Measurements from ENCODE around the gene SLC35C1. TPM values are rescaled to one million over a fixed set of nuclear protein-coding genes. Genes with fewer than 3 reads are reported as not detected.
"Not testable (repeated sequence)": the region's sequence is repeated elsewhere in the genome, so short reads cannot be mapped to it uniquely, and the experiment has no call there.

SLC35C1 gene
- total RNA-seq, 4 donors from 2014 or later = under 0.01 to 12.7 (median 5.2) TPM

DNA sequence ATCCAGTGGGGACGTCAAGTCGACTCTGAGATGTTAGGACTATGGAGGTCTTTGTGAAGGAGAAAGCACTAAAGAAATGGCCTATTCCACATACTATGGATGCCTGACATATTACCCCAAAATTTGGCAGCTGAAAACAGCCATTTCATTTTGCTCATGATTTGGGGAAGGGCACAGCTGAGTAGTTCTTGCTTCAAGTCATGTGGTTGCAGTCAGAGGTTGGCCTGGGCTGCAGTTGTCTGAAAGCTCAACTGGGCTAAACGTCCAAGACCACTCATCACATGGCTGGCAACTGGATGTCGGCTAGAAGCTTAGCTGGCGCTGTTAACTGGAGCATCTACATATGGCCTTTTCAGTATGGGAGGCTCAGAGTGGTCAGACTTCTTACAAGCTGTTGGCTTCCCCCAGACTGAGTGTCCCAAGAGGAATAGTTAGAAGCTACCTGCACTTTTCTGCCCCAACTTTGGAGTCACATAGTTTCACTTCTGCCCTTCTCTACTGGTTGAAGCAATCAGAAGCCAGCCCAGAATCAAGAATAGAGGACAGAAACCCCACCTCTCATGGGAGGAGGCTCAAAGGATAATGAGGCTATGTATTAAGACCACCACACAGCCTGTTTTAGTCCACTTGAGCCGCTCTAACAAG lies 14.1 kb downstream of the SLC35C1 start:
- DNase-seq = peak in 1 of 2 donors; percentile 7
- H3K9me3 ChIP-seq = no peaks in the 10 kb centered on the region
- H3K27ac ChIP-seq = no peak overlapping the region
- no peak overlapping the region for H3K4me3 ChIP-seq
- no peaks in the 10 kb centered on the region for H3K4me1 ChIP-seq
- H3K36me3 ChIP-seq = no peaks in the 10 kb centered on the region
- intact Hi-C loops (cut with DNase I; ENCODE audit: low total_unique reads) = no loop called here
- H3K27me3 ChIP-seq = no peaks in the 10 kb centered on the region
- TF ChIP-seq, protein P1, sequence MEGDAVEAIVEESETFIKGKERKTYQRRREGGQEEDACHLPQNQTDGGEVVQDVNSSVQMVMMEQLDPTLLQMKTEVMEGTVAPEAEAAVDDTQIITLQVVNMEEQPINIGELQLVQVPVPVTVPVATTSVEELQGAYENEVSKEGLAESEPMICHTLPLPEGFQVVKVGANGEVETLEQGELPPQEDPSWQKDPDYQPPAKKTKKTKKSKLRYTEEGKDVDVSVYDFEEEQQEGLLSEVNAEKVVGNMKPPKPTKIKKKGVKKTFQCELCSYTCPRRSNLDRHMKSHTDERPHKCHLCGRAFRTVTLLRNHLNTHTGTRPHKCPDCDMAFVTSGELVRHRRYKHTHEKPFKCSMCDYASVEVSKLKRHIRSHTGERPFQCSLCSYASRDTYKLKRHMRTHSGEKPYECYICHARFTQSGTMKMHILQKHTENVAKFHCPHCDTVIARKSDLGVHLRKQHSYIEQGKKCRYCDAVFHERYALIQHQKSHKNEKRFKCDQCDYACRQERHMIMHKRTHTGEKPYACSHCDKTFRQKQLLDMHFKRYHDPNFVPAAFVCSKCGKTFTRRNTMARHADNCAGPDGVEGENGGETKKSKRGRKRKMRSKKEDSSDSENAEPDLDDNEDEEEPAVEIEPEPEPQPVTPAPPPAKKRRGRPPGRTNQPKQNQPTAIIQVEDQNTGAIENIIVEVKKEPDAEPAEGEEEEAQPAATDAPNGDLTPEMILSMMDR (IDR thresholded peaks at IDR 0.05) = no peak
- no peak for TF ChIP-seq POLR2A (IDR thresholded peaks at IDR 0.05)

DNA sequence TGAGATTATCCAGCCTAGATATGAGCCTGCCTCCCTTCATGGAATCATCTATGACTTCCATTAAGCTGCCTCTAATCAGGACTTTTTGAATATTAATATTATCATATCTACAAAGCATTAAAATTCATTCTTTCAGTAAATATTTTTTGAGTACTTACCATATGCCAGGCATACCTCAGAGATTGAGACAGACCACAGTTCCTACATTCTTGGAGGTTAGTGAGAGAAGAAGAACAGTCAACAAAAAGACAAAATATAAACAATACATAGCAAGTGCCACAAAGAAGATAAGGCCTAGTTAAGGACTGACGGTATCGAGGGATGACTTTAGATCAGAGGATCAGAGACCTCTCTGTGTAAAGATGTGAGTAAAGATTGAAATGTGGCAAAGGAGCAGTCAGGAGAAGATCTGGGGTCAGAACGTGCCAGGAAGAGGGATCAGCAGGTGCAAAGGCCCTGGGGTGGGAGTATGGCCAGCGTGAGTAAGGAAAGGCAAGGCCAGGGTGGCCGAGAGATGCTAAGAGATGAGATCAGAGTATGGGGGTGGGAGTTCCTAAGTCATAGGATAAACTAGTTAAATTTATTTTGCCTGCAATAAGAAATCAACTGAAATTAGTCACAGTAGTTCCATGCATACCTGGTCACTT lies 15.4 kb downstream of the SLC35C1 start:
- Histone ChIP-seq H3K27ac (no peak overlapping the region), H3K4me1 (no peaks in the 10 kb centered on the region), H3K27me3 (no peaks in the 10 kb centered on the region), H3K9me3 (no peaks in the 10 kb centered on the region), H3K36me3 (no peaks in the 10 kb centered on the region), H3K4me3 (no peak overlapping the region)
- DNase-seq = no peak
- intact Hi-C loops (cut with DNase I; ENCODE audit: low total_unique reads) = no loop called here
- no peak for TF ChIP-seq POLR2A (IDR thresholded peaks at IDR 0.05)
- TF ChIP-seq, protein P1 (IDR thresholded peaks at IDR 0.05) = no peak

DNA sequence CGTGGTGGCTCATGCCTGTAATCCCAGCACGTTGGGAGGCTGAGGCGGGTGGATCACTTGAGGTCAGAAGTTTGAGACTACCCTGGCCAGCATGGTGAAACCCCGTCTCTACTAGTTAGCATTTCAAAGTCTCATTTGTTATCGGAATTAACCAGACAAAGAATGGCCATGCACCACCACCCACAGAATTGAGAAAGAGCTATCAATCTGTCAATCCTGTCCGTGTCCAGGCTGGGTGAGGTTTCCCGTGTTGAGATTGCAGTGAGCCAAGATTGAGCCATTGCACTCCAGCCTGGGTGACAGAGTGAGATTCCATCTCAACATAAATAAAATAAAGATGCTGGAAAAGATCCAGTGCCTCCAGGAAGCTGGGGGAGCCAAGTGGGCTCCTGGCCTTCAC lies 21.5 kb downstream of the SLC35C1 start:
- H3K4me1 ChIP-seq; H3K4me3 ChIP-seq; H3K9me3 ChIP-seq; H3K27me3 ChIP-seq; H3K27ac ChIP-seq; H3K36me3 ChIP-seq; intact Hi-C loops (cut with DNase I; ENCODE audit: low total_unique reads): not testable (repeated sequence)
- DNase-seq = peak in 1 of 2 donors; percentile 3

DNA sequence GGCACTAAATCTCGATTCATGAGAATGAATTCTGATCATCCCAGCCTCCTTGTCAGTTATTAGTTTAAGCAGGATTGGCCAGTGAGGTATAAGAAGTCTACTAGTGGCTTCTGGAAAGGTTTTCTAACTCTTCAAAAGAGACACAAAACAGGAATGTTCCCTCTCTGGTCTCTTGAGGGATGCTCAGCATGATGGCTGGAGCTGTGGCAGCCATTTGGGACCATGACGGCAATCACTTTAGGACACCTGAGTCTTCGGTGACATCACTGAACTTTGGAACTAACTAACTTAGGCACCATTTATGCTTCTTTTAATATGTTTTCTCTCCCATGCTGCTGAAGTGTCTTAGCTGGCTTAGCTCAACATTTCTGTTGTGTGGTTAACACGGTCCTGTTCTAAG lies 22.2 kb downstream of the SLC35C1 start:
- TF ChIP-seq, protein P1 (IDR thresholded peaks at IDR 0.05) = no peak
- TF ChIP-seq POLR2A (IDR thresholded peaks at IDR 0.05) = no peak
- Histone ChIP-seq H3K9me3 (no peaks in the 10 kb centered on the region), H3K27ac (no peak overlapping the region), H3K4me1 (no peaks in the 10 kb centered on the region), H3K36me3 (no peaks in the 10 kb centered on the region), H3K27me3 (no peaks in the 10 kb centered on the region), H3K4me3 (no peak overlapping the region)
- no peak for DNase-seq
- intact Hi-C loops (cut with DNase I; ENCODE audit: low total_unique reads) = no loop called here

DNA sequence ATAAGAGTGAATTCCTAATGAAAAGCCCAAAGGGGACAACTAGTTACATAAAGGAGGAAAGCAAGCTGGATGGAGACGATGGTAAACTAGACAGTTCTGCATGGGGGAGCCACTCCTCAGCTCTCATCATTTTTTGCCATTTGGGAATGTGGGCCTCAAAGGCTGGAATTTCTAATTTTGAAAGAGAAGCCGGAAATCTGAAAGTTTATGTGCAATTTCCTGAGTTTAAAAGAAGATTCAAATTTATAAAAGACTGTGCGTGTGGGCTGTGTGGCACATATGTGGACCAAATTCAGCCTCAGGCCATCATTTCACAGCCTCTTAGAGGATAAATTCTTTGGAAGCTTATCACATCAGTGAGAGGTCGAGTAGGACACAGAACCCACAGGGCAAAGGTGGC lies 24.0 kb downstream of the SLC35C1 start:
- H3K9me3 ChIP-seq = no peaks in the 10 kb centered on the region
- no peak overlapping the region for H3K4me3 ChIP-seq
- no peak overlapping the region for H3K27ac ChIP-seq
- no peaks in the 10 kb centered on the region for H3K4me1 ChIP-seq
- H3K27me3 ChIP-seq = no peaks in the 10 kb centered on the region
- no peak for DNase-seq
- intact Hi-C loops (cut with DNase I; ENCODE audit: low total_unique reads) = no loop called here
- H3K36me3 ChIP-seq = no peaks in the 10 kb centered on the region
- TF ChIP-seq, protein P1 (IDR thresholded peaks at IDR 0.05) = no peak
- TF ChIP-seq POLR2A (IDR thresholded peaks at IDR 0.05) = no peak

Measured in uterus (tissue), 4 donors.